ENCODE measurements around the gene ACBD5. TPM values are rescaled to one million over a fixed set of nuclear protein-coding genes. Genes with fewer than 3 reads are reported as not detected.
"Not testable (repeated sequence)": the region's sequence is repeated elsewhere in the genome, so short reads cannot be mapped to it uniquely, and the experiment has no call there.

ACBD5 gene
- total RNA-seq, 8 experiments from 2014 or later: 18.1 to 41.8 (median 30.5) TPM

DNA sequence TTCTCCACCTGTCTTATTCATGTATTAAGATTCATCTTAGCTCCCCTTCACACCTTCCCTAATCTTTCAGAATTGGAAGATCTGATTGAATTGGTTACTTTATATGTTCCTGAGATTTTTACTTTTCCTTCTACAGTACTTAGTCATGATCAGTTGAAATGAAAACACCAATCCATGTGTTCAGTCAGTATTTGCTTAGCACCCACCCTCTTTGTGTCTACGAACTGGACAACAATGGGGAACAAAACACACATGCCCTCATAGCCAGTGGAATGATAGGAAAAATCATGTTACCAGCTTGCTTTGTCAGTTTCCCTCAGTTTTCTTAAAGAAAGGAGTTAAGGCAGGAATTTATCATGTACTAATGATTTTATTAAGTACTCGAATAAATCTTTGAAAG lies 83.4 kb downstream of the ACBD5 start:
- Histone ChIP-seq H3K4me3 (no peak overlapping the region), H3K4me1 (replicated peaks in 1 of 2) (peaks cover 4 to 16% of the 10 kb centered on the region in 2 donors), H3K27ac (no peak overlapping the region)
- WGBS, 10 experiments: 14 to 93% (median 50%) methylated on average over 1 to 2 of the region's 2 CpGs; no CpG with 5 or more reads in 1 of the 10 experiments
- in situ Hi-C loops (cut with MboI; ENCODE audit: low pct_unique_long_range_greater_than_20kb in 2 of 9, low sequenced_read_pairs in 9 of 9, unreplicated experiment in 9 of 9): no loop called here
- no peak for ATAC-seq (replicated peaks in 6 of 8)

DNA sequence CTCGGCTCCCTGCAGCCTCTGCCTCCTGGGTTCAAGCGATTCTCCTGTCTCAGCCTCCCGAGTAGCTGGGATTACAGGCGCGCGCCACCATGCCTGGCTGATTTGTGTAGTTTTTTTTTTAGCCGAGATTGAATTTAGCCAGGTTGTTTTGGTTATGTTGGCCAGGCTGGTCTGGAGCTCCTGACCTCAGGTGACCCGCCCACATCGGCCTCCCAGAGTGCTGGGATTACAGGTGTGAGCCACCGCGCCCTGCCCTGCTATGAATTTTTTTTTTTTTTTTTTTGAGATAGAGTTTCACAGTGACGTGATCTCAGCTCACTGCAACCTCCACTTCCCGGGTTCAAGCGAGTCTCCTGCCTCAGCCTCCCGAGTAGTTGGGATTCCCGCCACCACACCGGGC lies 84.0 kb downstream of the ACBD5 start:
- WGBS, 10 experiments: 70 to 85% (median 78%) methylated on average over 2 to 13 of the region's 17 CpGs; no CpG with 5 or more reads in 3 of the 10 experiments
- H3K27ac ChIP-seq; in situ Hi-C loops (cut with MboI; ENCODE audit: low pct_unique_long_range_greater_than_20kb in 2 of 9, low sequenced_read_pairs in 9 of 9, unreplicated experiment in 9 of 9); ATAC-seq (replicated peaks in 6 of 8): not testable (repeated sequence)
- Histone ChIP-seq H3K4me3 (peak overlapping the region in 3 of 5 donors; percentile 75 to 83 (median 75)), H3K4me1 (replicated peaks in 1 of 2) (peaks cover 4 to 16% of the 10 kb centered on the region in 2 donors)

DNA sequence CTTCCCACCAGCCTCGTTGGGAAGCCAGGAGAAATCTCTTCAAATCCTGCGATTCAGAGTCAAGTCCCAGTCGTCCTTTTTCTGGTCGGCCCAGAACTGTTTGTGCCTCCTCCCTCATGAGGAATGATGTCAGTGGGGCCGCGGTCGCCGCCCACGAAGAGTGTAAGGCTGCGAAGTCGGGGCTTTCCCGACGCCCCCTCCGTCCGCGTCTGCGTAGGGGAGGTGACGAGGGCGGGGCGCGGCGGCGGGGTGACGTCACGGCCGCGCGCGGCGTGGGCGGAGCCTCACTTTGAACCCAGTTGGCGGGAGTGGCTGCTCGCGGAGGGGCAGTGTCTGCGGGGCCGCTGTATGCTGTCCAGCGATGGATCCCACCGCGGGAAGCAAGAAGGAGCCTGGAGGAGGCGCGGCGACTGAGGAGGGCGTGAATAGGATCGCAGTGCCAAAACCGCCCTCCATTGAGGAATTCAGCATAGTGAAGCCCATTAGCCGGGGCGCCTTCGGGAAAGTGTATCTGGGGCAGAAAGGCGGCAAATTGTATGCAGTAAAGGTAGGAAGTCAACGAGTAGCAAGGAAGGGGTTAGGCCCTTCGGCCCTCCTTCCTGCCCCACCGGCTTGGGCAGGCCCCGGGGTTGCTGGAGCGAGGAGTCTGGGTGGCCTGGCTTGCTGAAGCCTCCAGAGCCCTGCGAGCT lies 85.4 kb downstream of the ACBD5 start, which contains the start of gene MASTL:
Gene MASTL (plus strand): TSS at position 287 of the 689 bp plus-strand sequence. CDS start 75 bp downstream, at position 362.
- in situ Hi-C loops (cut with MboI; ENCODE audit: low pct_unique_long_range_greater_than_20kb in 2 of 9, low sequenced_read_pairs in 9 of 9, unreplicated experiment in 9 of 9): no loop called here
- peak; percentile 65 to 85 (median 82) for ATAC-seq (replicated peaks in 6 of 8)
- Histone ChIP-seq H3K4me3 (peak within 1 kb of the TSS; percentile 67 to 83 (median 75)), H3K27ac (peak within 1 kb of the TSS; percentile 91 to 98), H3K4me1 (replicated peaks in 1 of 2) (peaks cover 4 to 16% of the 10 kb centered on the region in 2 donors)
- 0% methylated on average over 1 to 14 of the region's 55 CpGs; no CpG with 5 or more reads in 5 of the 10 experiments for WGBS, 10 experiments

- H3K4me1 ChIP-seq (replicated peaks in 1 of 2): peaks cover 4 to 16% of the 10 kb centered on the region in 2 donors
- H3K27ac ChIP-seq: peak overlapping the region; percentile 91 to 98
- H3K4me3 ChIP-seq: peak overlapping the region; percentile 67 to 83 (median 75)
- 0 to 2% (median 1%) methylated on average over 2 to 15 of the region's 18 CpGs; no CpG with 5 or more reads in 4 of the 10 experiments for WGBS, 10 experiments
- peak; percentile 7 to 26 (median 18) for ATAC-seq (replicated peaks in 6 of 8)
- in situ Hi-C loops (cut with MboI; ENCODE audit: low pct_unique_long_range_greater_than_20kb in 2 of 9, low sequenced_read_pairs in 9 of 9, unreplicated experiment in 9 of 9): no loop called here
Measured at GRCh38 chr10:27153845-27154193, 86.8 kb downstream of the ACBD5 start.

GRCh38 chr10:27153329-27153728 lies 87.3 kb downstream of the ACBD5 start:
- Histone ChIP-seq H3K4me3 (peak overlapping the region; percentile 67 to 83 (median 75)), H3K4me1 (replicated peaks in 1 of 2) (peaks cover 4 to 16% of the 10 kb centered on the region in 2 donors), H3K27ac (peak overlapping the region; percentile 91 to 98)
- no peak for ATAC-seq (replicated peaks in 6 of 8)
- 0 to 3% (median 0%) methylated on average over 3 to 6 of the region's 6 CpGs for WGBS, 10 experiments
- in situ Hi-C loops (cut with MboI; ENCODE audit: low pct_unique_long_range_greater_than_20kb in 2 of 9, low sequenced_read_pairs in 9 of 9, unreplicated experiment in 9 of 9): no loop called here

GRCh38 chr10:27152687-27153086 lies 87.9 kb downstream of the ACBD5 start:
- no peak for ATAC-seq (replicated peaks in 6 of 8)
- Histone ChIP-seq H3K4me1 (replicated peaks in 1 of 2) (peaks cover 4 to 16% of the 10 kb centered on the region in 2 donors), H3K4me3 (peak overlapping the region; percentile 67 to 83 (median 75)), H3K27ac (no peak overlapping the region)
- in situ Hi-C loops (cut with MboI; ENCODE audit: low pct_unique_long_range_greater_than_20kb in 2 of 9, low sequenced_read_pairs in 9 of 9, unreplicated experiment in 9 of 9): no loop called here

- Histone ChIP-seq H3K4me3 (no peak overlapping the region), H3K4me1 (replicated peaks in 1 of 2) (peaks cover 4 to 6% of the 10 kb centered on the region in 2 donors), H3K27ac (no peak overlapping the region)
- ATAC-seq (replicated peaks in 6 of 8): no peak
- WGBS, 10 experiments: 86 to 100% (median 100%) methylated on average over 1 of the region's 1 CpG; no CpG with 5 or more reads in 4 of the 10 experiments
- in situ Hi-C loops (cut with MboI; ENCODE audit: low pct_unique_long_range_greater_than_20kb in 2 of 9, low sequenced_read_pairs in 9 of 9, unreplicated experiment in 9 of 9): no loop called here
Measured at GRCh38 chr10:27150261-27150660, 90.3 kb downstream of the ACBD5 start.

GRCh38 chr10:27147701-27148100 lies 92.9 kb downstream of the ACBD5 start:
- Histone ChIP-seq H3K4me1 (replicated peaks in 1 of 2) (peaks cover 3 to 5% of the 10 kb centered on the region in 2 donors), H3K27ac (no peak overlapping the region), H3K4me3 (no peak overlapping the region)
- 69 to 100% (median 98%) methylated on average over 1 to 5 of the region's 5 CpGs; no CpG with 5 or more reads in 3 of the 10 experiments for WGBS, 10 experiments
- in situ Hi-C loops (cut with MboI; ENCODE audit: low pct_unique_long_range_greater_than_20kb in 2 of 9, low sequenced_read_pairs in 9 of 9, unreplicated experiment in 9 of 9): no loop called here
- no peak for ATAC-seq (replicated peaks in 6 of 8)

DNA sequence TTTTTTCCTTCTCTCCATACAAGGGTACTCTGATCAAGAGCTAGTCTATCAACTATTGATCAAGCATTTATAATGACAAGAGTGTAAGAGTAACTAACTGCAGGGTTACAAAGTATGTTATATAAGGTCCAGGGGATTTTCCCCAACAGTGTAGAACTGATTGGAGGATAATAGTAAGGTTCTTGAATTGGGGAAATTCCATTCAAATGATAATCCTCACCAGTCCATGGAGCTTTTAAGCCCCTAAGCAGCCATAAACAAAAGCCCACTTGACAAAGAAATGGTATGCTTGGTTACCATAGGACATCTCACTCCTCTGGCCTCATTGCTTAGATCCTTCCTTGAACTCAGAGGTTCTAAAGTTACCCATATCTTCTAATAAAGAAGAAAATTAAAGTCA lies 94.7 kb downstream of the ACBD5 start:
- Histone ChIP-seq H3K4me1 (replicated peaks in 1 of 2) (no peaks in the 10 kb centered on the region), H3K27ac (no peak overlapping the region), H3K4me3 (no peak overlapping the region)
- in situ Hi-C loops (cut with MboI; ENCODE audit: low pct_unique_long_range_greater_than_20kb in 2 of 9, low sequenced_read_pairs in 9 of 9, unreplicated experiment in 9 of 9): no loop called here
- ATAC-seq (replicated peaks in 6 of 8): no peak

Other genes with a start within 250 kb of the ACBD5 start
- 10 to 100 TPM in 6 of 8 experiments, 1 to 10 TPM in 2; 9.0 to 30.8 (median 12.2) TPM for gene ANKRD26, start 140.3 kb downstream of the ACBD5 start, total RNA-seq
- 100 to 1,000 TPM in 4 of 8 experiments, 10 to 100 TPM in 4; 65.5 to 120 (median 107) TPM for gene YME1L1, start 86.4 kb downstream of the ACBD5 start, total RNA-seq
- 10 to 100 TPM in 3 of 8 experiments, 1 to 10 TPM in 5; 3.8 to 22.2 (median 7.6) TPM for gene MASTL, start 85.4 kb downstream of the ACBD5 start, total RNA-seq